GM12878 (cell line): Measurements from ENCODE around the gene SYNGAP1. TPM values are rescaled to one million over a fixed set of nuclear protein-coding genes. Genes with fewer than 3 reads are reported as not detected.

Source experiments
- IKZF1 ChIP-seq: fragments of 450-650 bp; conservative IDR thresholded peaks from 2 replicates; pipeline ENCODE4 v1.6.1; 2017; ENCODE audit warnings: antibody characterized with exemption, mild to moderate bottlenecking
- PML ChIP-seq: IDR thresholded peaks from 2 replicates; pipeline ENCODE4 v1.6.1; 2012; ENCODE audit warnings: low read length, inconsistent platforms
- SIX5 ChIP-seq: IDR thresholded peaks from 2 replicates; pipeline ENCODE4 v1.6.1; 2011; ENCODE audit warnings: mild to moderate bottlenecking, low read depth, low read length, moderate library complexity; ENCODE audit not compliant: severe bottlenecking
- ZNF274 ChIP-seq: IDR thresholded peaks from one replicate; pipeline ENCODE4 v1.8.0; 2011; ENCODE audit not compliant: insufficient read length, insufficient read depth
- microRNA-seq: library from miRNA; unstranded; fragments of <30 nt; microRNA quantifications from one replicate; pipeline ENCODE4, GENCODE V29; 2018
- polyA plus RNA-seq, 11 experiments: library from polyadenylated mRNA; depleted of rRNA in 4 of 11; unstranded in 6 of 11; stranded (reverse) in 5 of 11; fragments of >200 nt; fragmentation: Nextera tagmentation in 4 of 11; fragmentation: Illumina TruSeq in 1 of 11; extraction: Ambion mirVana in 4 of 11; extraction: Trizol in 1 of 11; gene quantifications; 1 replicate in 1 of 11; 2 replicates in 10 of 11; pipeline versions ENCODE4 v1.2.1 to v1.2.3, GENCODE V29; 2011 to 2016; ENCODE audit warnings: inconsistent platforms in 2 of 11, missing spikeins in 2 of 11, low read depth in 1 of 11
- small RNA-seq: library from RNA; depleted of rRNA; stranded (forward); fragments of <200 nt; gene quantifications from one replicate; pipeline ENCODE3, GENCODE V24; 2014
- total RNA-seq, 4 experiments: library from RNA; depleted of rRNA in 3 of 4; stranded (reverse); fragments of >200 nt in 3 of 4; fragmentation: Illumina TruSeq in 1 of 4; extraction: Trizol in 1 of 4; gene quantifications; 2 replicates each; pipeline versions ENCODE4 v1.2.1 to v1.2.3, GENCODE V29; 2013 to 2021
- TF ChIP-seq, protein P1 (sequence below): fragments of 150-350 bp; IDR thresholded peaks from 2 replicates; pipeline ENCODE4 v1.6.1; 2016; ENCODE audit warnings: low read depth, low read length

The SYNGAP1 gene
- total and polyA plus RNA-seq, 10 of the 15 experiments (the other 5 are each of a cell fraction or from before 2014, with no cell fraction given): 0.05 to 9.2 (median 1.2) TPM

DNA sequence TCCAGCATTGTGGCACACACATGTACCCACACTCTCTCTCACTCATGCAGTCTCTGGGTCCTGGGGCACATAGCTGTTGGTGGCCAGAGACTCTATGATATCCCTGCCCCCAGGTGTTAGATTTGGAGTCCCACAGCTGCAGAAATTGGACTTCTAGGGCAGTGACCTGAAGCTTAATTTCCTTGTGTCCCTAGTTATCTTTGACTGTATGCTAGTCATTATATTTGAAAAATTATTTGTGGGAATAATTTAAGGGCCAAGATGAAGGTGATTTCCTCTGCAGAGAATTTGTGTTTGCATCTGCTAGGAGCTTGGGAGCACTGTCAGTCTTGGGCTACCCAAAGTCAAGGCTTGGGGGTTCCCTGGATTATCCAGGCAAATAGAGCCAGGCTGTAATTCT is 84.6 kb downstream of the SYNGAP1 start (continued):
- TF ChIP-seq SIX5: no peak
- TF ChIP-seq IKZF1: no peak
- TF ChIP-seq ZNF274: no peak
- TF ChIP-seq PML: no peak
- TF ChIP-seq, protein P1, sequence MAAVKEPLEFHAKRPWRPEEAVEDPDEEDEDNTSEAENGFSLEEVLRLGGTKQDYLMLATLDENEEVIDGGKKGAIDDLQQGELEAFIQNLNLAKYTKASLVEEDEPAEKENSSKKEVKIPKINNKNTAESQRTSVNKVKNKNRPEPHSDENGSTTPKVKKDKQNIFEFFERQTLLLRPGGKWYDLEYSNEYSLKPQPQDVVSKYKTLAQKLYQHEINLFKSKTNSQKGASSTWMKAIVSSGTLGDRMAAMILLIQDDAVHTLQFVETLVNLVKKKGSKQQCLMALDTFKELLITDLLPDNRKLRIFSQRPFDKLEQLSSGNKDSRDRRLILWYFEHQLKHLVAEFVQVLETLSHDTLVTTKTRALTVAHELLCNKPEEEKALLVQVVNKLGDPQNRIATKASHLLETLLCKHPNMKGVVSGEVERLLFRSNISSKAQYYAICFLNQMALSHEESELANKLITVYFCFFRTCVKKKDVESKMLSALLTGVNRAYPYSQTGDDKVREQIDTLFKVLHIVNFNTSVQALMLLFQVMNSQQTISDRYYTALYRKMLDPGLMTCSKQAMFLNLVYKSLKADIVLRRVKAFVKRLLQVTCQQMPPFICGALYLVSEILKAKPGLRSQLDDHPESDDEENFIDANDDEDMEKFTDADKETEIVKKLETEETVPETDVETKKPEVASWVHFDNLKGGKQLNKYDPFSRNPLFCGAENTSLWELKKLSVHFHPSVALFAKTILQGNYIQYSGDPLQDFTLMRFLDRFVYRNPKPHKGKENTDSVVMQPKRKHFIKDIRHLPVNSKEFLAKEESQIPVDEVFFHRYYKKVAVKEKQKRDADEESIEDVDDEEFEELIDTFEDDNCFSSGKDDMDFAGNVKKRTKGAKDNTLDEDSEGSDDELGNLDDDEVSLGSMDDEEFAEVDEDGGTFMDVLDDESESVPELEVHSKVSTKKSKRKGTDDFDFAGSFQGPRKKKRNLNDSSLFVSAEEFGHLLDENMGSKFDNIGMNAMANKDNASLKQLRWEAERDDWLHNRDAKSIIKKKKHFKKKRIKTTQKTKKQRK: no peak

Small RNA genes within 50 kb of the gene (microRNA-seq; reads per million reads assigned to microRNA genes)
- not detected for gene MIR5004

Small RNA genes within 50 kb of the gene (small RNA-seq; reads per million reads assigned to genes)
- not detected for gene RPL35AP4
- gene ZBTB9: not detected

Other genes with a start within 250 kb of the SYNGAP1 start
Only the 7 nearest of the 20 such genes appear.
- gene TAPBP, start 106.0 kb upstream of the SYNGAP1 start, total RNA-seq (2014; rRNA removed): 107 and 118 TPM in 2 replicates
- gene TAPBP, start 106.0 kb upstream of the SYNGAP1 start, total RNA-seq (2014; rRNA removed; fragmentation: Illumina TruSeq; extraction: Trizol): 44.0 and 46.7 TPM in 2 replicates
- 210 and 219 TPM in 2 replicates for gene TAPBP, start 106.0 kb upstream of the SYNGAP1 start, total RNA-seq (2021)
- gene TAPBP, start 106.0 kb upstream of the SYNGAP1 start, polyA plus RNA-seq (2011; rRNA removed): 20.7 and 40.7 TPM in 2 replicates
- gene TAPBP, start 106.0 kb upstream of the SYNGAP1 start, polyA plus RNA-seq (2014; fragmentation: Illumina TruSeq; extraction: Trizol): 35.4 and 49.4 TPM in 2 replicates
- 10 to 100 TPM; 14.6 to 30.0 TPM for gene TAPBP, start 106.0 kb upstream of the SYNGAP1 start, polyA plus RNA-seq (2014; fragmentation: Nextera tagmentation; extraction: Ambion mirVana)
- 108 and 138 TPM in 2 replicates for gene TAPBP, start 106.0 kb upstream of the SYNGAP1 start, polyA plus RNA-seq (2014; rRNA removed)
- 100 to 1,000 TPM; 107 TPM for gene TAPBP, start 106.0 kb upstream of the SYNGAP1 start, polyA plus RNA-seq (2016; fragmentation: Nextera tagmentation; extraction: Ambion mirVana)
- 8.9 and 9.3 TPM in 2 replicates for gene ZBTB22, start 102.3 kb upstream of the SYNGAP1 start, total RNA-seq (2014; rRNA removed)
- 5.9 and 6.2 TPM in 2 replicates for gene ZBTB22, start 102.3 kb upstream of the SYNGAP1 start, total RNA-seq (2014; rRNA removed; fragmentation: Illumina TruSeq; extraction: Trizol)
- gene ZBTB22, start 102.3 kb upstream of the SYNGAP1 start, total RNA-seq (2021): 9.7 and 12.0 TPM in 2 replicates
- 3.2 and 5.1 TPM in 2 replicates for gene ZBTB22, start 102.3 kb upstream of the SYNGAP1 start, polyA plus RNA-seq (2011; rRNA removed)
- 3.8 and 4.4 TPM in 2 replicates for gene ZBTB22, start 102.3 kb upstream of the SYNGAP1 start, polyA plus RNA-seq (2014; fragmentation: Illumina TruSeq; extraction: Trizol)
- gene ZBTB22, start 102.3 kb upstream of the SYNGAP1 start, polyA plus RNA-seq (2014; fragmentation: Nextera tagmentation; extraction: Ambion mirVana): under 1 TPM; 0.11 to 0.62 TPM
- 9.8 and 9.9 TPM in 2 replicates for gene ZBTB22, start 102.3 kb upstream of the SYNGAP1 start, polyA plus RNA-seq (2014; rRNA removed)
- gene ZBTB22, start 102.3 kb upstream of the SYNGAP1 start, polyA plus RNA-seq (2016; fragmentation: Nextera tagmentation; extraction: Ambion mirVana): 1 to 10 TPM; 4.1 to 4.5 TPM
- gene DAXX, start 97.1 kb upstream of the SYNGAP1 start, total RNA-seq (2014; rRNA removed): 57.0 and 65.9 TPM in 2 replicates
- gene DAXX, start 97.1 kb upstream of the SYNGAP1 start, total RNA-seq (2014; rRNA removed; fragmentation: Illumina TruSeq; extraction: Trizol): 43.6 and 49.6 TPM in 2 replicates
- 55.8 and 57.6 TPM in 2 replicates for gene DAXX, start 97.1 kb upstream of the SYNGAP1 start, total RNA-seq (2021)
- gene DAXX, start 97.1 kb upstream of the SYNGAP1 start, polyA plus RNA-seq (2011; rRNA removed): 13.0 and 24.2 TPM in 2 replicates
- gene DAXX, start 97.1 kb upstream of the SYNGAP1 start, polyA plus RNA-seq (2014; fragmentation: Illumina TruSeq; extraction: Trizol): 72.6 and 74.4 TPM in 2 replicates
- 10 to 100 TPM; 30.3 to 56.8 TPM for gene DAXX, start 97.1 kb upstream of the SYNGAP1 start, polyA plus RNA-seq (2014; fragmentation: Nextera tagmentation; extraction: Ambion mirVana)
- 40.2 and 56.0 TPM in 2 replicates for gene DAXX, start 97.1 kb upstream of the SYNGAP1 start, polyA plus RNA-seq (2014; rRNA removed)
- 100 to 1,000 TPM in 1 of 2 experiments, 10 to 100 TPM in 1; 83.1 to 100 TPM for gene DAXX, start 97.1 kb upstream of the SYNGAP1 start, polyA plus RNA-seq (2016; fragmentation: Nextera tagmentation; extraction: Ambion mirVana)
- 44.5 and 50.3 TPM in 2 replicates for gene KIFC1, start 28.2 kb upstream of the SYNGAP1 start, total RNA-seq (2014; rRNA removed)
- gene KIFC1, start 28.2 kb upstream of the SYNGAP1 start, total RNA-seq (2014; rRNA removed; fragmentation: Illumina TruSeq; extraction: Trizol): 52.9 and 58.5 TPM in 2 replicates
- 69.2 and 80.8 TPM in 2 replicates for gene KIFC1, start 28.2 kb upstream of the SYNGAP1 start, total RNA-seq (2021)
- 60.6 and 69.3 TPM in 2 replicates for gene KIFC1, start 28.2 kb upstream of the SYNGAP1 start, polyA plus RNA-seq (2011; rRNA removed)
- 53.9 and 63.1 TPM in 2 replicates for gene KIFC1, start 28.2 kb upstream of the SYNGAP1 start, polyA plus RNA-seq (2014; fragmentation: Illumina TruSeq; extraction: Trizol)
- 1 to 10 TPM; 1.8 to 2.9 TPM for gene KIFC1, start 28.2 kb upstream of the SYNGAP1 start, polyA plus RNA-seq (2014; fragmentation: Nextera tagmentation; extraction: Ambion mirVana)
- 82.6 and 87.4 TPM in 2 replicates for gene KIFC1, start 28.2 kb upstream of the SYNGAP1 start, polyA plus RNA-seq (2014; rRNA removed)
- gene KIFC1, start 28.2 kb upstream of the SYNGAP1 start, polyA plus RNA-seq (2016; fragmentation: Nextera tagmentation; extraction: Ambion mirVana): 10 to 100 TPM; 22.6 to 31.0 TPM
- gene PHF1, start 9.1 kb upstream of the SYNGAP1 start, total RNA-seq (2014; rRNA removed): 6.5 and 6.8 TPM in 2 replicates
- 5.5 and 6.5 TPM in 2 replicates for gene PHF1, start 9.1 kb upstream of the SYNGAP1 start, total RNA-seq (2014; rRNA removed; fragmentation: Illumina TruSeq; extraction: Trizol)
- 13.5 and 14.5 TPM in 2 replicates for gene PHF1, start 9.1 kb upstream of the SYNGAP1 start, total RNA-seq (2021)
- 11.8 and 17.8 TPM in 2 replicates for gene PHF1, start 9.1 kb upstream of the SYNGAP1 start, polyA plus RNA-seq (2011; rRNA removed)
- gene PHF1, start 9.1 kb upstream of the SYNGAP1 start, polyA plus RNA-seq (2014; fragmentation: Illumina TruSeq; extraction: Trizol): 5.9 and 10.3 TPM in 2 replicates
- 1 to 10 TPM; 1.3 to 2.2 TPM for gene PHF1, start 9.1 kb upstream of the SYNGAP1 start, polyA plus RNA-seq (2014; fragmentation: Nextera tagmentation; extraction: Ambion mirVana)
- gene PHF1, start 9.1 kb upstream of the SYNGAP1 start, polyA plus RNA-seq (2014; rRNA removed): 17.3 and 21.4 TPM in 2 replicates
- gene PHF1, start 9.1 kb upstream of the SYNGAP1 start, polyA plus RNA-seq (2016; fragmentation: Nextera tagmentation; extraction: Ambion mirVana): 1 to 10 TPM; 3.1 to 3.5 TPM
- 201 and 217 TPM in 2 replicates for gene CUTA, start 2.0 kb upstream of the SYNGAP1 start, total RNA-seq (2014; rRNA removed)
- gene CUTA, start 2.0 kb upstream of the SYNGAP1 start, total RNA-seq (2014; rRNA removed; fragmentation: Illumina TruSeq; extraction: Trizol): 107 and 118 TPM in 2 replicates
- gene CUTA, start 2.0 kb upstream of the SYNGAP1 start, total RNA-seq (2021): 165 and 173 TPM in 2 replicates
- 95.6 and 137 TPM in 2 replicates for gene CUTA, start 2.0 kb upstream of the SYNGAP1 start, polyA plus RNA-seq (2011; rRNA removed)
- gene CUTA, start 2.0 kb upstream of the SYNGAP1 start, polyA plus RNA-seq (2014; fragmentation: Illumina TruSeq; extraction: Trizol): 62.2 and 102 TPM in 2 replicates
- 100 to 1,000 TPM; 268 to 293 TPM for gene CUTA, start 2.0 kb upstream of the SYNGAP1 start, polyA plus RNA-seq (2014; fragmentation: Nextera tagmentation; extraction: Ambion mirVana)
- gene CUTA, start 2.0 kb upstream of the SYNGAP1 start, polyA plus RNA-seq (2014; rRNA removed): 178 and 203 TPM in 2 replicates
- 100 to 1,000 TPM; 220 to 226 TPM for gene CUTA, start 2.0 kb upstream of the SYNGAP1 start, polyA plus RNA-seq (2016; fragmentation: Nextera tagmentation; extraction: Ambion mirVana)
- gene ZBTB9, start 34.5 kb downstream of the SYNGAP1 start, total RNA-seq (2014; rRNA removed): 5.2 and 6.6 TPM in 2 replicates
- gene ZBTB9, start 34.5 kb downstream of the SYNGAP1 start, total RNA-seq (2014; rRNA removed; fragmentation: Illumina TruSeq; extraction: Trizol): 6.0 and 6.7 TPM in 2 replicates
- gene ZBTB9, start 34.5 kb downstream of the SYNGAP1 start, total RNA-seq (2021): 9.2 and 10.4 TPM in 2 replicates
- 5.3 and 7.2 TPM in 2 replicates for gene ZBTB9, start 34.5 kb downstream of the SYNGAP1 start, polyA plus RNA-seq (2011; rRNA removed)
- 9.8 and 10.3 TPM in 2 replicates for gene ZBTB9, start 34.5 kb downstream of the SYNGAP1 start, polyA plus RNA-seq (2014; fragmentation: Illumina TruSeq; extraction: Trizol)
- gene ZBTB9, start 34.5 kb downstream of the SYNGAP1 start, polyA plus RNA-seq (2014; fragmentation: Nextera tagmentation; extraction: Ambion mirVana): 1 to 10 TPM; 1.5 to 2.6 TPM
- 6.7 and 7.3 TPM in 2 replicates for gene ZBTB9, start 34.5 kb downstream of the SYNGAP1 start, polyA plus RNA-seq (2014; rRNA removed)
- 10 to 100 TPM; 12.1 to 12.7 TPM for gene ZBTB9, start 34.5 kb downstream of the SYNGAP1 start, polyA plus RNA-seq (2016; fragmentation: Nextera tagmentation; extraction: Ambion mirVana)